IPS-18c (cell line): ENCODE data around the gene INTS3.
A peak's percentile ranks its signal among the peaks of the same experiment; 100 is the strongest.
"Not testable (repeated sequence)": the region's sequence is repeated elsewhere in the genome, so short reads cannot be mapped to it uniquely, and the experiment has no call there.

Experiments
- H3K4me3 ChIP-seq: 2 replicates; pipeline ENCODE4 v1.7.0; 2013; ENCODE audit warnings: low read depth, mild to moderate bottlenecking, low read length, moderate library complexity; ENCODE audit not compliant: insufficient read depth
- H3K9me3 ChIP-seq: one replicate; pipeline ENCODE4 v1.6.1; 2013; ENCODE audit warnings: mild to moderate bottlenecking, low read length, moderate library complexity; ENCODE audit not compliant: control insufficient read depth, insufficient read depth

The INTS3 gene

GRCh38 chr1:153771261-153771660, 43.4 kb downstream of the INTS3 start:
- Histone ChIP-seq H3K9me3 (no peaks in the 10 kb centered on the region), H3K4me3 (no peak overlapping the region)

DNA sequence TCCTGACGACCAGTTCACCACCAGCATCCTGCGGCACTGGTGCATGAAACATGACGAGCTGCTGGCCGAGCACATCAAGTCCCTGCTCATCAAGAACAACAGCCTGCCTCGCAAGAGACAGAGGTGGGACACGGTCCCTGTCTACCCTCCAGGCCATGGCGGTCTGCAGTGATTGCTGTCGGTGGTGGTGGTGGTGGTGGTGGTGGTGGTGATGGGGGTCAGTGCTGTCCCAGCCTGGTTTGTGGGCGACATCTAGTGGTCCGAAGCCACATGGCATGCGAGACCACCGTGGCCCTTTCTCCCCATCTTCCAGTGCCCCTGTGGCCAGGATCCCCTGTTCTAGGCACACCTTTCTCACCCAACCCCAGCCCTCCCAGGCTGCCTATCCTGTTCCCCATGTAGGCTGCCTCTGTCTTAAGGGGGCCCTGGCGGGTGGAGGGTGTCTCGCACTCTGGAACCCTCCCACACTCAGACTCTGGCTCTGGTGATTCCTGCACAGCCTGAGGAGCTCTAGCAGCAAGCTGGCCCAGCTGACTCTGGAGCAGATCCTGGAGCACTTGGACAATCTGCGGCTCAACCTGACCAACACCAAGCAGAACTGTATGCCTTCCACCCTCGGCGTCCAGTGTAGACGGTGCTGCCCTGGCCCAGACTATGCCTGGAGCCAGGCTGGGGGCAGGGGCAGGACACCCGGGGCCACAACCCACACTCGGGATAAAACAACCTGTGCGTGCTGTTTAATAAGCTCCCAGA, 44.2 kb downstream of the INTS3 start:
- H3K4me3 ChIP-seq = no peak overlapping the region

GRCh38 chr1:153773096-153773921, 45.5 kb downstream of the INTS3 start:
- H3K4me3 ChIP-seq = no peak overlapping the region
- no peaks in the 10 kb centered on the region for H3K9me3 ChIP-seq

More for the DNA sequence above, 44.2 kb downstream of the INTS3 start:
- no peaks in the 10 kb centered on the region for H3K9me3 ChIP-seq

GRCh38 chr1:153774026-153774595, 46.3 kb downstream of the INTS3 start:
- H3K4me3 ChIP-seq = peak overlapping the region; percentile 2; the same call in 1 of the 2 replicates
- no peaks in the 10 kb centered on the region for H3K9me3 ChIP-seq

- H3K4me3 ChIP-seq = peak within 1 kb of the TSS; percentile 89
- H3K9me3 ChIP-seq = no peaks in the 10 kb centered on the region
Measured at GRCh38 chr1:153774780-153775457, 47.1 kb downstream of the INTS3 start, which contains the start of gene SLC27A3. TSS of gene SLC27A3 (plus strand) at chr1:153775407. CDS start at chr1:153775498, 91 bp downstream.

GRCh38 chr1:153775458-153776327, 47.8 kb downstream of the INTS3 start:
- Histone ChIP-seq H3K9me3 (no peaks in the 10 kb centered on the region), H3K4me3 (peak overlapping the region; percentile 89)

DNA sequence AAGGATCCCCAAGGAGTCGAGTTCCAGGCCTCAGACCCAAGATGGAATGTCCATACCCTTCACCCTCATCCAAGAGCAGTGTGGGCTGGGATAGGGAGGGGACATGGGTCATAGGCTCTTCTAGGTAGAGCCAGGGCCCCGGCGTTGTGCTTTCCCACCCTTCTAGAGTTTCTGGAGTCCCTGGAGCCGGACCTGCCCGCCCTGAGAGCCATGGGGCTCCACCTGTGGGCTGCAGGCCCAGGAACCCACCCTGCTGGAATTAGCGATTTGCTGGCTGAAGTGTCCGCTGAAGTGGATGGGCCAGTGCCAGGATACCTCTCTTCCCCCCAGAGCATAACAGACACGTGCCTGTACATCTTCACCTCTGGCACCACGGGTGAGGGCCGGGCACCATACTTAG, 48.5 kb downstream of the INTS3 start:
- H3K9me3 ChIP-seq = no peaks in the 10 kb centered on the region
- H3K4me3 ChIP-seq = peak overlapping the region; percentile 89

DNA sequence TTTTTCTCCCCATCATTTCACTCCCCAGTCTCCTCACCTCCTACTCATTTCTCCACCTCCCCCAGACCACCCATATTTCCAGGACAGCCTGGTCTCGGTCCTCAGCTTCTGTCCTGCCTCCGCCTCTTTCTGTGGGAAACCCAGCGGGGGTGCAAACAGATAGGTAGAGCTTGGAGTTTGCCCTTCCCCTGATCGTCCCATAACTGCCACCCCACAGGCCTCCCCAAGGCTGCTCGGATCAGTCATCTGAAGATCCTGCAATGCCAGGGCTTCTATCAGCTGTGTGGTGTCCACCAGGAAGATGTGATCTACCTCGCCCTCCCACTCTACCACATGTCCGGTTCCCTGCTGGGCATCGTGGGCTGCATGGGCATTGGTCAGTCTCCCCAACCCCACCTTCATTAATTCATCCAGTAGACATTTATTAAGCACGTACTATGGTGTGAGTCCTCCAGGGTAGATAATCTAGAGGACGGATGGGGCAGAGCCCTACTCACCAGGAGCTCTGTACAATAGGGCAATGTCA, 49.1 kb downstream of the INTS3 start:
- H3K9me3 ChIP-seq = no peaks in the 10 kb centered on the region
- 0 out of 2 replicates have a peak overlapping the region, but pooled peaks have one; percentile 89 for H3K4me3 ChIP-seq

GRCh38 chr1:153777648-153778047, 49.8 kb downstream of the INTS3 start:
- H3K9me3 ChIP-seq = no peaks in the 10 kb centered on the region
- H3K4me3 ChIP-seq = no peak overlapping the region

GRCh38 chr1:153778051-153778823, 50.4 kb downstream of the INTS3 start:
- H3K9me3 ChIP-seq = no peaks in the 10 kb centered on the region
- H3K4me3 ChIP-seq = no peak overlapping the region

GRCh38 chr1:153778824-153779519, 51.1 kb downstream of the INTS3 start:
- Histone ChIP-seq H3K4me3 (no peak overlapping the region), H3K9me3 (no peaks in the 10 kb centered on the region)

DNA sequence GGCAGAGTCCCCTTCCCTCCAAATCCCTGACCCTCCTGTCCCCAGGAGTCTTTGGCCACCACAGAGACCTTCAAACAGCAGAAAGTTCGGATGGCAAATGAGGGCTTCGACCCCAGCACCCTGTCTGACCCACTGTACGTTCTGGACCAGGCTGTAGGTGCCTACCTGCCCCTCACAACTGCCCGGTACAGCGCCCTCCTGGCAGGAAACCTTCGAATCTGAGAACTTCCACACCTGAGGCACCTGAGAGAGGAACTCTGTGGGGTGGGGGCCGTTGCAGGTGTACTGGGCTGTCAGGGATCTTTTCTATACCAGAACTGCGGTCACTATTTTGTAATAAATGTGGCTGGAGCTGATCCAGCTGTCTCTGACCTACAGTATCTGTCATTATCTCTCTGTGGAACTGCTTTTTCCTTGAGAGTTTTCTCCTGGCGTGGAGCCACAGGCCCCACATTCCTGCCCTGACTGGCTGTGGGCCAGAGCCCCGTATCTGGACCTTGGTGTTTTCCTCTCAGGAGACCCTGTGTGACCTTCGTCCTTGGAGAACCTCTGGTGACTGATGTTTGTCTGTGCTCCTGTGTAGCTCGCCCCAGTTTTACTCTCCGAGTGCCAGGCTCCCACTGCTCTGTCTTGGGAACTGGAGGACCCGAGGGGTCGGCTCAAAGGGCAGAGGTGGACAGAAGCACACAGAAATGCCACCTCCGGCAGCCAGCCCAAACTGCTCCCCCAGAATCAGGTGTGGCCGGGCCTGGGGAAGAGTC, 52.1 kb downstream of the INTS3 start:
- no peak overlapping the region for H3K4me3 ChIP-seq
- no peaks in the 10 kb centered on the region for H3K9me3 ChIP-seq

- H3K9me3 ChIP-seq = no peaks in the 10 kb centered on the region
Measured at GRCh38 chr1:153780551-153780950, 52.7 kb downstream of the INTS3 start.

GRCh38 chr1:153782648-153783047, 54.8 kb downstream of the INTS3 start:
- H3K4me3 ChIP-seq, H3K9me3 ChIP-seq: not testable (repeated sequence)

More at GRCh38 chr1:153780551-153780950, 52.7 kb downstream of the INTS3 start:
- no peak overlapping the region for H3K4me3 ChIP-seq
